Upper lobe of left lung (tissue), 4 donors: ENCODE measurements around the gene HEBP2.

ENCODE experiments used
- CTCF ChIP-seq, 6 experiments: fragments of 450-650 bp in 4 of 6; fragments of 200-600 bp in 2 of 6; sonication (generic) in 2 of 6; IDR thresholded peaks; one replicate each; pipeline ENCODE4 v1.5.1; 2016 to 2019; ENCODE audit warnings: antibody characterized with exemption in 6 of 6
- EP300 ChIP-seq, 4 donors: sonication (generic); formaldehyde crosslinking; IDR thresholded peaks; one replicate each; pipeline ENCODE4 v1.5.1; 2017; ENCODE audit warnings: antibody characterized with exemption in 4 of 4, control low read depth in 2 of 4
- POLR2AphosphoS5 ChIP-seq, 2 donors: sonication (generic); formaldehyde crosslinking; IDR thresholded peaks; one replicate each; pipeline ENCODE4 v1.5.1; 2017; ENCODE audit warnings: antibody characterized with exemption in 2 of 2

- TF ChIP-seq CTCF (IDR thresholded peaks at IDR 0.05) (no peak), POLR2AphosphoS5 (IDR thresholded peaks at IDR 0.05) (no peak), EP300 (IDR thresholded peaks at IDR 0.05) (no peak)
Measured at GRCh38 chr6:138455746-138456400, 51.9 kb downstream of the HEBP2 start.
